ENCODE results near the gene SAMD10.
"Not testable (repeated sequence)": the region's sequence is repeated elsewhere in the genome, so short reads cannot be mapped to it uniquely, and the experiment has no call there.

SAMD10 gene

GRCh38 chr20:64015635-64016034 lies 36.2 kb upstream of the SAMD10 start:
- Histone ChIP-seq H3K27me3 (ENCODE audit: control insufficient read depth, insufficient read depth, low read length, poor library complexity, severe bottlenecking) (no peaks in the 10 kb centered on the region), H3K27ac (ENCODE audit: insufficient read depth, low read depth, low read length, poor library complexity, severe bottlenecking) (no peak overlapping the region), H3K9me3 (ENCODE audit: control insufficient read depth, low read length) (no peaks in the 10 kb centered on the region), H3K36me3 (ENCODE audit: control insufficient read depth, insufficient read depth, low read length) (peaks cover 30% of the 10 kb centered on the region), H3K4me3 (ENCODE audit: insufficient read depth, low read depth, low read length) (no peak overlapping the region), H3K4me1 (ENCODE audit: control insufficient read depth, insufficient read depth, low read length) (no peaks in the 10 kb centered on the region)
- WGBS, 2 experiments = 87 to 92% methylated on average over 2 of the region's 2 CpGs

DNA sequence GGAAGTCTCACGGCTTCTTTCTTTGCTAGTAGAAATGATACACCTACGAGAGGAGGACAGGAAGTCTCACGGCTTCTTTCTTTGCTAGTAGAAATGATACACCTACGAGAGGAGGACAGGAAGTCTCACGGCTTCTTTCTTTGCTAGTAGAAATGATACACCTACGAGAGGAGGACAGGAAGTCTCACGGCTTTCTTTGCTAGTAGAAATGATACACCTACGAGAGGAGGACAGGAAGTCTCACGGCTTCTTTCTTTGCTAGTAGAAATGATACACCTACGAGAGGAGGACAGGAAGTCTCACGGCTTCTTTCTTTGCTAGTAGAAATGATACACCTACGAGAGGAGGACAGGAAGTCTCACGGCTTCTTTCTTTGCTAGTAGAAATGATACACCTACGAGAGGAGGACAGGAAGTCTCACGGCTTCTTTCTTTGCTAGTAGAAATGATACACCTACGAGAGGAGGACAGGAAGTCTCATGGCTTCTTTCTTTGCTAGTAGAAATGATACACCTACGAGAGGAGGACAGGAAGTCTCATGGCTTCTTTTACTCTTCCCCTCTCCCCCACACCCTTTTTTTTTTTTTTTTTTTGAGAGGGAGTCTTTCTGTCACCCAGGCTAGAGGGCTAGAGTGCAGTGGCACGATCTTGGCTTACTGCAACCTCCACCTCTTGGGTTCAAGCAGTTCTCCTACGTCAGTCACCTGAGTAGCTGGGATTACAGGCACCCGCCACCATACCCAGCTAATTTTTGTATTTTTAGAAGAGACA lies 33.1 kb upstream of the SAMD10 start:
- H3K4me3 ChIP-seq (ENCODE audit: insufficient read depth, low read depth, low read length); H3K27me3 ChIP-seq (ENCODE audit: control insufficient read depth, insufficient read depth, low read length, poor library complexity, severe bottlenecking); H3K27ac ChIP-seq (ENCODE audit: insufficient read depth, low read depth, low read length, poor library complexity, severe bottlenecking); H3K9me3 ChIP-seq (ENCODE audit: control insufficient read depth, low read length); H3K4me1 ChIP-seq (ENCODE audit: control insufficient read depth, insufficient read depth, low read length): not testable (repeated sequence)
- WGBS, 2 experiments = 93 to 94% methylated on average over 4 to 6 of the region's 20 CpGs
- H3K36me3 ChIP-seq (ENCODE audit: control insufficient read depth, insufficient read depth, low read length) = peaks cover 42% of the 10 kb centered on the region

GRCh38 chr20:64011366-64011779 lies 31.9 kb upstream of the SAMD10 start:
- Histone ChIP-seq H3K9me3 (ENCODE audit: control insufficient read depth, low read length) (no peaks in the 10 kb centered on the region), H3K27ac (ENCODE audit: insufficient read depth, low read depth, low read length, poor library complexity, severe bottlenecking) (no peak overlapping the region), H3K4me3 (ENCODE audit: insufficient read depth, low read depth, low read length) (no peak overlapping the region), H3K27me3 (ENCODE audit: control insufficient read depth, insufficient read depth, low read length, poor library complexity, severe bottlenecking) (no peaks in the 10 kb centered on the region), H3K36me3 (ENCODE audit: control insufficient read depth, insufficient read depth, low read length) (peaks cover 46% of the 10 kb centered on the region), H3K4me1 (ENCODE audit: control insufficient read depth, insufficient read depth, low read length) (no peaks in the 10 kb centered on the region)
- 96 to 98% methylated on average over 16 of the region's 16 CpGs for WGBS, 2 experiments

DNA sequence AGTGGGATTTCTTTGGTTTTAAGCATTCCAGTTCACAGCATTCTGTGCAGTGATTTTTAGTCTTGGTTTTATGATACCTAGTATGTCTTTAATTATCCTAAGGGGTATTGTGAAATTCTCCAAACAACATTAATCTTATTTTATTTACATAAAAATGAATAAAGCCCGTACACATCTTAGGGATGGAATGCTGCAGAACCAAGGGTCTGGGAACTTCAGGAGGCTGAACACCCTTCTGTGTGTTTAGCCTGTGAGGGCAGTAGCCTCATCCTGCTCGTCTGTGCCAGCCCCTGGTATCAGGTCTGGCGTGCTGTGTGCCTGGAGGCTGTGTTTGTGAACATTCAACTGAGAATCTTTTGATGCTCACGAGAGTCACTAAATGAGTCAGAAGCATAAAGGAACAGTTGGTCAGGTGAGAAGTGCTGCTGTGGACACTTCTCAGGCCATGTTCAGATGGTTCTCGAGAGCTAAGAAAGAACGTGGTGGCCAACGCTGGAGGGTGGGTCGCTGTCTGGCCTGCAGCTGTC lies 31.3 kb upstream of the SAMD10 start:
- Histone ChIP-seq H3K4me3 (ENCODE audit: insufficient read depth, low read depth, low read length) (no peak overlapping the region), H3K36me3 (ENCODE audit: control insufficient read depth, insufficient read depth, low read length) (peaks cover 44% of the 10 kb centered on the region), H3K9me3 (ENCODE audit: control insufficient read depth, low read length) (no peaks in the 10 kb centered on the region), H3K27ac (ENCODE audit: insufficient read depth, low read depth, low read length, poor library complexity, severe bottlenecking) (no peak overlapping the region), H3K27me3 (ENCODE audit: control insufficient read depth, insufficient read depth, low read length, poor library complexity, severe bottlenecking) (no peaks in the 10 kb centered on the region), H3K4me1 (ENCODE audit: control insufficient read depth, insufficient read depth, low read length) (no peaks in the 10 kb centered on the region)
- WGBS, 2 experiments = 95 to 97% methylated on average over 8 of the region's 8 CpGs

- no peaks in the 10 kb centered on the region for H3K9me3 ChIP-seq (ENCODE audit: control insufficient read depth, low read length)
- H3K36me3 ChIP-seq (ENCODE audit: control insufficient read depth, insufficient read depth, low read length) = peaks cover 43% of the 10 kb centered on the region
- no peak overlapping the region for H3K4me3 ChIP-seq (ENCODE audit: insufficient read depth, low read depth, low read length)
- H3K27me3 ChIP-seq (ENCODE audit: control insufficient read depth, insufficient read depth, low read length, poor library complexity, severe bottlenecking) = no peaks in the 10 kb centered on the region
- WGBS, 2 experiments = 92 to 95% methylated on average over 13 of the region's 13 CpGs
- H3K27ac ChIP-seq (ENCODE audit: insufficient read depth, low read depth, low read length, poor library complexity, severe bottlenecking) = no peak overlapping the region
- no peaks in the 10 kb centered on the region for H3K4me1 ChIP-seq (ENCODE audit: control insufficient read depth, insufficient read depth, low read length)
Observed at GRCh38 chr20:64009811-64010387, 30.5 kb upstream of the SAMD10 start.

- WGBS, 2 experiments = 96% methylated on average over 3 of the region's 3 CpGs
- no peak overlapping the region for H3K4me3 ChIP-seq (ENCODE audit: insufficient read depth, low read depth, low read length)
- H3K27me3 ChIP-seq (ENCODE audit: control insufficient read depth, insufficient read depth, low read length, poor library complexity, severe bottlenecking) = no peaks in the 10 kb centered on the region
- no peaks in the 10 kb centered on the region for H3K4me1 ChIP-seq (ENCODE audit: control insufficient read depth, insufficient read depth, low read length)
- H3K9me3 ChIP-seq (ENCODE audit: control insufficient read depth, low read length) = no peaks in the 10 kb centered on the region
- peaks cover 51% of the 10 kb centered on the region for H3K36me3 ChIP-seq (ENCODE audit: control insufficient read depth, insufficient read depth, low read length)
- no peak overlapping the region for H3K27ac ChIP-seq (ENCODE audit: insufficient read depth, low read depth, low read length, poor library complexity, severe bottlenecking)
Observed at GRCh38 chr20:64006902-64007301, 27.5 kb upstream of the SAMD10 start.

DNA sequence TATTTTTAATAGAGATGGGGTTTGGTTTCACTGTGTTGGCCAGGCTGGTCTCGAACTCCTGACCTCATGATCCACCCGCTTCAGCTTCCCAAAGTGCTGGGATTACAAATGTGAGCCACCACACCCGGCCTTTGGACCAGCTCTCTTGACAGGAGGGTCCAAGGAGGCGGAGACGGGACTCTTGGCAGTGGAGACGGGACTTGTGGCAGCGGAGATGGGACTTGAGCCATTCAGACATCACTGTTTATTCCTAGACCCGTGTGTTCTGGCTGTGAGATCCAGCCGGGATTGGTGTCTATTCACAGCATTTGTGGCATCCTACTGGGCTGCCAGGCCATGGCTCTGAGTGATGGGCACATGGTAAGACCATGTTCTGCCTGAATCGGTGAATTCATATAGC lies 27.0 kb upstream of the SAMD10 start:
- Histone ChIP-seq H3K4me3 (ENCODE audit: insufficient read depth, low read depth, low read length) (no peak overlapping the region), H3K27me3 (ENCODE audit: control insufficient read depth, insufficient read depth, low read length, poor library complexity, severe bottlenecking) (no peaks in the 10 kb centered on the region), H3K27ac (ENCODE audit: insufficient read depth, low read depth, low read length, poor library complexity, severe bottlenecking) (no peak overlapping the region), H3K9me3 (ENCODE audit: control insufficient read depth, low read length) (no peaks in the 10 kb centered on the region), H3K36me3 (ENCODE audit: control insufficient read depth, insufficient read depth, low read length) (peaks cover 51% of the 10 kb centered on the region), H3K4me1 (ENCODE audit: control insufficient read depth, insufficient read depth, low read length) (no peaks in the 10 kb centered on the region)
- WGBS, 2 experiments = 94 to 95% methylated on average over 10 of the region's 10 CpGs

DNA sequence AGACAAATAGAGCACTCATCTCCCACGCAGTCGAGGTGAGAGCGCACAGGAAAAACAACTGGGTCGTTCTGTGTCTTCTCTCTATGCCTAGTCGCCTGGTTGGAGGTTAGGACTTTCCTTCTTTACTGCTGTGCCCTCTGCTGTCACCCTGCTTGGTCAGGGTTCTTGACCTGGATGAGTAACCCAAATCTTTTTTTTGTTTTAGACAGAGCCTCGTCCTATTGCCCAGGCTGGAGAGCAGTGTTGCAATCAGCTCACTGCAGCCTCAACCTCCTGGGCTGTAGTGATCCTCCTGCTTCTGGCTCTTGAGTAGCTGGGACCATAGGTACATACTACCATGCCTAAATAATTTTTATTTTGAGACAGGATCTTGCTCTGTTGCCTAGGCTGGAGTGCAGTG lies 26.0 kb upstream of the SAMD10 start:
- Histone ChIP-seq H3K9me3 (ENCODE audit: control insufficient read depth, low read length) (no peaks in the 10 kb centered on the region), H3K4me1 (ENCODE audit: control insufficient read depth, insufficient read depth, low read length) (no peaks in the 10 kb centered on the region), H3K36me3 (ENCODE audit: control insufficient read depth, insufficient read depth, low read length) (peaks cover 51% of the 10 kb centered on the region), H3K27me3 (ENCODE audit: control insufficient read depth, insufficient read depth, low read length, poor library complexity, severe bottlenecking) (no peaks in the 10 kb centered on the region), H3K4me3 (ENCODE audit: insufficient read depth, low read depth, low read length) (no peak overlapping the region), H3K27ac (ENCODE audit: insufficient read depth, low read depth, low read length, poor library complexity, severe bottlenecking) (no peak overlapping the region)
- WGBS, 2 experiments = 94 to 95% methylated on average over 6 of the region's 6 CpGs

DNA sequence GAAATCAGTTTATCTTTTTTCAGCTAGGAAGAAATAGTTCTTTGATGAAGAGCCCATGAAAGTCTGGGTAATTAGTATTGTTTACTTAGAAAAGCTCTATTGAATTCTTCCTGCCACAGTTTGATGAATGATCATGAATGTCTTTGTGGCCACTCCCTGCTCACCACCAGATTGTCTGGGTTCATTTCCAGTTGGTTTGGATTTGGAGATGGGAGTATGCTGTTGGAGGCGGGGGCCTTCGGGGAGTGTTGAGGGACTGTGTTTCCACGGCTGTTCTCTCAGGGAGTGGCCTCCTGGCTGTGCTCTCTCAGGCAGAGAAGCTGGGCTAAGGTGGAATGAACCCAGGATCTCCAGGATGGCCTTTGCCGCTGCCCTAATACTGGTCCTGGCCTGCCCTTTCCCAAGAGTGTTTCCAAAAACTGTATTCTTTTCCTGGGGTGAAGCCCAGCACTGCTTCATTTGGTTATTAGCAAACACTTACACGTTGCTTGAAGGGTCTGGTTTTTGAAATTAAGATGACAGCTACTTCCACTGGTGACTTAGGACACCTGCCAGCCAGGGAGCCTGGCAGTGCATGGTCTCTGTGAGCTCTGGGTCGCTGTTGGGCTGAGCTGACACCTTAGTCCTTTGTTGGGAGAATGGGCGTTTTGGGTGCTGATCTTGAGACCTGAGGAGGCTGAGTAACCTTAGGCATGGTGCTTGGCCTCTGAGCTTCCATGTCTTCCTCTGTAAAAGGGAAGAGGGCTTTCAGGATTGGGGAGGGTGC lies 24.7 kb upstream of the SAMD10 start:
- 94 to 95% methylated on average over 7 of the region's 7 CpGs for WGBS, 2 experiments
- no peaks in the 10 kb centered on the region for H3K27me3 ChIP-seq (ENCODE audit: control insufficient read depth, insufficient read depth, low read length, poor library complexity, severe bottlenecking)
- H3K36me3 ChIP-seq (ENCODE audit: control insufficient read depth, insufficient read depth, low read length) = peaks cover 53% of the 10 kb centered on the region

DNA sequence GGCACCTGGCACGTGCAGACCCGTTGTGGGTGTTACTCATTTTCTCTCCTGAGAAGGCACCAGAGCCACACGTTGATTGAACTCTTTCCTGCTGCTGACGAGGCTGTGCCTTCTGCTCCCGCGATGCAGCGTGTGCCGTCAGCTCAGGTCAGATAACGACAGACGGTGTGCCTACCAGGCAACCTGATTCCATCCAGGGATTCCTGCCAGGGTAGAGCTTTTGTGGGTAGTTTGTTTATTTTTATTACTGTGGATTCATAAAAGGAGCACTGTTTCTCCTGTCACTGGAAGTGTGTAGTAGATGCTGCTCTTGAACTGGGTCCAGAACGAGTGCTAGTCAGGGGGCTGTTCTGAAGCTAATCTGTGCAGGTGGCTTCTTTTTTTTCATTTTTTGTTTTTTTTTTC lies 22.2 kb upstream of the SAMD10 start:
- Histone ChIP-seq H3K9me3 (ENCODE audit: control insufficient read depth, low read length) (no peaks in the 10 kb centered on the region), H3K36me3 (ENCODE audit: control insufficient read depth, insufficient read depth, low read length) (peaks cover 45% of the 10 kb centered on the region)

More for the DNA sequence above, 24.7 kb upstream of the SAMD10 start:
- no peaks in the 10 kb centered on the region for H3K9me3 ChIP-seq (ENCODE audit: control insufficient read depth, low read length)
- no peak overlapping the region for H3K4me3 ChIP-seq (ENCODE audit: insufficient read depth, low read depth, low read length)
- no peak overlapping the region for H3K27ac ChIP-seq (ENCODE audit: insufficient read depth, low read depth, low read length, poor library complexity, severe bottlenecking)
- no peaks in the 10 kb centered on the region for H3K4me1 ChIP-seq (ENCODE audit: control insufficient read depth, insufficient read depth, low read length)

More for the DNA sequence above, 22.2 kb upstream of the SAMD10 start:
- H3K4me3 ChIP-seq (ENCODE audit: insufficient read depth, low read depth, low read length) = no peak overlapping the region
- no peak overlapping the region for H3K27ac ChIP-seq (ENCODE audit: insufficient read depth, low read depth, low read length, poor library complexity, severe bottlenecking)
- no peaks in the 10 kb centered on the region for H3K27me3 ChIP-seq (ENCODE audit: control insufficient read depth, insufficient read depth, low read length, poor library complexity, severe bottlenecking)
- H3K4me1 ChIP-seq (ENCODE audit: control insufficient read depth, insufficient read depth, low read length) = no peaks in the 10 kb centered on the region
- 96% methylated on average over 11 of the region's 11 CpGs for WGBS, 2 experiments
